H1 (cell line): ENCODE measurements around the gene CCDC30. TPM values are rescaled to one million over a fixed set of nuclear protein-coding genes. Genes with fewer than 3 reads are reported as not detected.

Experiments
- CTCF ChIA-PET: fragments of 300-600 bp; sonication (Branson Sonifier 250); formaldehyde crosslinking; loops from one replicate; lab custom pipeline; 2021; ENCODE audit not compliant: partially characterized antibody; lab: Charles Lee
- POLR2A ChIA-PET: fragments of 300-600 bp; sonication (Branson Sonifier 250); formaldehyde crosslinking; loops from one replicate; lab custom pipeline; 2021; ENCODE audit warnings: inconsistent platforms; ENCODE audit not compliant: partially characterized antibody; lab: Charles Lee
- DNase-seq, 2 experiments: peaks; one replicate each; pipeline versions ENCODE4 v3.0.0 to v3.0.0-alpha.2; 2010 to 2022; ENCODE audit warnings: low spot score in 2 of 2, low read depth in 1 of 2, mixed read lengths in 1 of 2
- FAIRE-seq: peaks from 2 replicates; lab custom pipeline; 2011; peaks lifted over from hg19 to GRCh38; lab: Jason Lieb, UNC
- H2AFZ ChIP-seq: 2 replicates; pipeline ENCODE4 v1.8.1; 2012; ENCODE audit warnings: low read length, inconsistent platforms
- H2AK5ac ChIP-seq: 2 replicates; pipeline ENCODE4 v1.6.1; 2013; ENCODE audit warnings: low read depth, low read length
- H2BK120ac ChIP-seq: replicated peaks from 2 replicates; pipeline ENCODE3; 2013; ENCODE audit warnings: low read depth, low read length, inconsistent platforms
- H2BK12ac ChIP-seq: 2 replicates; pipeline ENCODE4 v1.6.1; 2013; ENCODE audit warnings: low read depth, low read length
- H2BK15ac ChIP-seq: 2 replicates; pipeline ENCODE4 v1.6.1; 2013; ENCODE audit warnings: low read length
- H2BK20ac ChIP-seq: 2 replicates; pipeline ENCODE4 v1.6.1; 2013; ENCODE audit warnings: low read length
- H2BK5ac ChIP-seq: 2 replicates; pipeline ENCODE4 v1.6.1; 2013; ENCODE audit warnings: low read depth, low read length
- H3K14ac ChIP-seq: 2 replicates; pipeline ENCODE4 v1.6.1; 2013; ENCODE audit warnings: inconsistent platforms; ENCODE audit not compliant: insufficient read length
- H3K18ac ChIP-seq: 2 replicates; pipeline ENCODE4 v1.6.1; 2013; ENCODE audit warnings: low read length; ENCODE audit errors: extremely low read depth
- H3K23ac ChIP-seq: 2 replicates; pipeline ENCODE4 v1.6.1; 2013; ENCODE audit warnings: inconsistent platforms; ENCODE audit not compliant: insufficient read length
- H3K23me2 ChIP-seq: 2 replicates; pipeline ENCODE4 v1.6.1; 2013; ENCODE audit warnings: low read depth, low read length
- H3K27ac ChIP-seq: 2 replicates; pipeline ENCODE4 v1.6.1; 2011; ENCODE audit warnings: low read depth, low read length, inconsistent platforms
- H3K27me3 ChIP-seq, 4 experiments: replicated peaks in 1 of 4; 1 replicate in 1 of 4; 2 replicates in 3 of 4; pipeline versions ENCODE4 v1.6.1 to v1.8.1; 2011 to 2013; ENCODE audit warnings: low read length in 3 of 4, mild to moderate bottlenecking in 3 of 4, inconsistent platforms in 2 of 4, mixed read lengths in 2 of 4, moderate library complexity in 1 of 4; ENCODE audit not compliant: control insufficient read depth in 3 of 4, insufficient read depth in 3 of 4; ENCODE audit errors: extremely low read depth in 1 of 4
- H3K36me3 ChIP-seq, 4 experiments: 2 replicates each; pipeline versions ENCODE4 v1.6.1 to v1.8.1; 2011 to 2013; ENCODE audit warnings: mild to moderate bottlenecking in 4 of 4, low read length in 3 of 4, moderate library complexity in 2 of 4, control low read depth in 1 of 4, inconsistent platforms in 1 of 4; ENCODE audit not compliant: insufficient read depth in 4 of 4, control insufficient read depth in 2 of 4
- H3K4ac ChIP-seq: replicated peaks from 2 replicates; pipeline ENCODE3; 2013; ENCODE audit warnings: low read length, low read depth, mixed read lengths, inconsistent platforms; ENCODE audit not compliant: insufficient read length
- H3K4me1 ChIP-seq, 4 experiments: replicated peaks in 1 of 4; 1 replicate in 1 of 4; 2 replicates in 3 of 4; pipeline versions ENCODE4 v1.6.1 to v1.8.1; 2011 to 2013; ENCODE audit warnings: low read length in 3 of 4, inconsistent platforms in 2 of 4, mixed read lengths in 1 of 4; ENCODE audit not compliant: insufficient read depth in 4 of 4, control insufficient read depth in 3 of 4
- H3K4me2 ChIP-seq, 2 experiments: 2 replicates each; pipeline versions ENCODE4 v1.6.1 to v1.8.1; 2011 to 2013; ENCODE audit warnings: low read depth in 2 of 2, low read length in 2 of 2, control low read depth in 1 of 2, inconsistent platforms in 1 of 2, mild to moderate bottlenecking in 1 of 2; ENCODE audit not compliant: insufficient read depth in 1 of 2
- H3K4me3 ChIP-seq, 4 experiments: fragments of 200-600, 300-600 bp in 1 of 4; sonication (generic), shearing (Covaris generic), sonication (Bioruptor Twin) in 1 of 4; 2 replicates each; pipeline versions ENCODE4 v1.5.1 to v1.8.1; 2011 to 2016; ENCODE audit warnings: low read length in 4 of 4, low read depth in 3 of 4, control low read depth in 2 of 4, inconsistent platforms in 2 of 4, mild to moderate bottlenecking in 2 of 4, mixed read lengths in 1 of 4, moderate library complexity in 1 of 4; ENCODE audit not compliant: insufficient read depth in 2 of 4; ENCODE audit errors: extremely low read depth in 1 of 4
- H3K56ac ChIP-seq: replicated peaks from 2 replicates; pipeline ENCODE3; 2013; ENCODE audit warnings: low read depth, mild to moderate bottlenecking, mixed read lengths, low read length, inconsistent platforms; ENCODE audit not compliant: insufficient read length
- H3K79me1 ChIP-seq: 2 replicates; pipeline ENCODE4 v1.6.1; 2013; ENCODE audit warnings: low read depth, low read length, control low read depth
- H3K79me2 ChIP-seq, 2 experiments: 2 replicates each; pipeline versions ENCODE4 v1.6.1 to v1.8.1; 2012 to 2013; ENCODE audit warnings: low read length in 2 of 2, mild to moderate bottlenecking in 2 of 2, inconsistent platforms in 1 of 2; ENCODE audit not compliant: insufficient read depth in 2 of 2, control insufficient read depth in 1 of 2
- H3K9ac ChIP-seq, 4 experiments: replicated peaks in 1 of 4; 1 replicate in 1 of 4; 2 replicates in 3 of 4; pipeline versions ENCODE4 v1.6.1 to v1.8.1; 2011 to 2013; ENCODE audit warnings: low read depth in 3 of 4, low read length in 3 of 4, control low read depth in 2 of 4, mild to moderate bottlenecking in 2 of 4, moderate library complexity in 2 of 4, inconsistent platforms in 1 of 4; ENCODE audit errors: extremely low read depth in 1 of 4
- H3K9me3 ChIP-seq, 2 experiments: 2 replicates each; pipeline versions ENCODE4 v1.6.1 to v1.8.1; 2012 to 2013; ENCODE audit warnings: mild to moderate bottlenecking in 2 of 2, moderate library complexity in 2 of 2, control low read depth in 1 of 2, inconsistent platforms in 1 of 2, low read depth in 1 of 2, low read length in 1 of 2, mixed read lengths in 1 of 2; ENCODE audit not compliant: insufficient read depth in 2 of 2
- H4K20me1 ChIP-seq, 2 experiments: replicated peaks in 1 of 2; 2 replicates each; pipeline versions ENCODE3 to v1.8.1; 2011 to 2013; ENCODE audit warnings: inconsistent platforms in 2 of 2, low read length in 2 of 2, mild to moderate bottlenecking in 1 of 2; ENCODE audit not compliant: insufficient read depth in 2 of 2, control insufficient read depth in 1 of 2
- H4K5ac ChIP-seq: 2 replicates; pipeline ENCODE4 v1.6.1; 2013; ENCODE audit warnings: low read length, low read depth, mixed read lengths, inconsistent platforms; ENCODE audit not compliant: insufficient read length
- H4K8ac ChIP-seq: 2 replicates; pipeline ENCODE4 v1.8.0; 2013; ENCODE audit warnings: mild to moderate bottlenecking, moderate library complexity, low read length, inconsistent platforms; ENCODE audit not compliant: insufficient read depth; ENCODE audit errors: extremely low read depth
- H4K91ac ChIP-seq: replicated peaks from 2 replicates; pipeline ENCODE3; 2013; ENCODE audit warnings: low read length, mixed read lengths, inconsistent platforms; ENCODE audit not compliant: insufficient read length
- CTBP2 ChIP-seq: IDR thresholded peaks from 2 replicates; pipeline ENCODE4 v1.7.0; 2011; ENCODE audit warnings: borderline replicate concordance, mild to moderate bottlenecking, moderate library complexity, mixed read lengths, low read length; ENCODE audit not compliant: insufficient read depth, insufficient read length
- KDM1A ChIP-seq: fragments of 200-600, 300-600 bp; sonication (generic); IDR thresholded peaks from 2 replicates; pipeline ENCODE4 v1.7.1; 2016; ENCODE audit warnings: mild to moderate bottlenecking, low read length, borderline replicate concordance
- KDM5A ChIP-seq: fragments of 200-600 bp; IDR thresholded peaks from 2 replicates; pipeline ENCODE4 v1.7.1; 2012; ENCODE audit warnings: mild to moderate bottlenecking, low read length, inconsistent platforms, mixed read lengths
- RXRA ChIP-seq: IDR thresholded peaks from 2 replicates; pipeline ENCODE4 v1.6.1; 2011; ENCODE audit warnings: low read depth, mild to moderate bottlenecking, low read length, moderate library complexity; ENCODE audit not compliant: insufficient read depth
- SRF ChIP-seq: IDR thresholded peaks from 2 replicates; pipeline ENCODE4 v1.6.1; 2011; ENCODE audit warnings: mild to moderate bottlenecking, low read depth, low read length, moderate library complexity
- WGBS, 2 experiments: shearing (Covaris generic) in 1 of 2; methylation state at CpG; one replicate each; pipeline versions ENCODE4 v1.1.6 to v1.1.7; 2013 to 2015; ENCODE audit warnings: low lambda C conversion rate in 2 of 2, mixed read lengths in 2 of 2, inconsistent platforms in 1 of 2, low coverage in 1 of 2, missing lambda C conversion rate in 1 of 2; ENCODE audit not compliant: insufficient replicate concordance in 2 of 2, insufficient coverage in 1 of 2, insufficient read length in 1 of 2; ENCODE audit errors: extremely low coverage in 1 of 2, missing lambda C conversion rate in 1 of 2; 5-methylcytosine and 5-hydroxymethylcytosine counted together
- polyA plus RNA-seq, 7 experiments: library from polyadenylated mRNA; depleted of rRNA in 3 of 7; stranded (reverse) in 5 of 7; unstranded in 2 of 7; fragments of >200 nt in 5 of 7; fragments of 200-250 nt in 2 of 7; gene quantifications; 1 replicate in 5 of 7; 2 replicates in 1 of 7; 4 replicates in 1 of 7; pipeline versions ENCODE4 v1.2.1 to v1.2.3, GENCODE V29; 2011 to 2013; ENCODE audit warnings: missing spikeins in 2 of 7, mixed read lengths in 2 of 7
- total RNA-seq: library from RNA; stranded (reverse); fragmentation: NEBNext Ultra II Directional; extraction: Animal tissue kit (Norgen Biotek cat#: 25700); gene quantifications from 2 replicates; pipeline ENCODE4 v1.2.1, GENCODE V29; 2021

CCDC30 gene
- total and polyA plus RNA-seq, 2 of the 8 experiments (the other 6 are each of a cell fraction or from before 2014, with no cell fraction given): 0.60 to 1.8 TPM

- H2BK20ac ChIP-seq: no peak overlapping the region
- H2AK5ac ChIP-seq: no peak overlapping the region
- H3K14ac ChIP-seq: no peak overlapping the region
- no peak overlapping the region for H3K18ac ChIP-seq
- no peak overlapping the region for H3K23ac ChIP-seq
- no peak overlapping the region for H4K91ac ChIP-seq
- H3K36me3 ChIP-seq: no peaks in the 10 kb centered on the region
- FAIRE-seq: no peak
- no peak for TF ChIP-seq KDM5A
- TF ChIP-seq KDM1A: no peak
- no peak for TF ChIP-seq SRF
- TF ChIP-seq CTBP2: no peak
- no peak for TF ChIP-seq RXRA
- TF ChIP-seq, all 59 proteins: peak for 0
- H3K9me3 ChIP-seq: peaks cover 4 to 5% of the 10 kb centered on the region in 2 experiments; a peak in 2 of 4 replicates
- no peaks in the 10 kb centered on the region for H3K79me2 ChIP-seq
- H3K27ac ChIP-seq: no peak overlapping the region
- no peak overlapping the region for H2BK12ac ChIP-seq
- no peak overlapping the region for H2BK5ac ChIP-seq
- no peak overlapping the region for H3K56ac ChIP-seq
- no peak overlapping the region for H2AFZ ChIP-seq
- no peak overlapping the region for H3K4ac ChIP-seq
- H3K23me2 ChIP-seq: no peaks in the 10 kb centered on the region
- no peak overlapping the region for H2BK15ac ChIP-seq
- H3K4me3 ChIP-seq: no peak overlapping the region
- ChIA-PET POLR2A (no interaction called here), CTCF (no interaction called here)
- H4K5ac ChIP-seq: no peak overlapping the region
- H3K79me1 ChIP-seq: no peaks in the 10 kb centered on the region
- no peak for DNase-seq
- no peak overlapping the region for H4K8ac ChIP-seq
- 71% methylated on average over 1 of the region's 1 CpG; no CpG with 5 or more reads in 1 of the 2 experiments for WGBS, 2 experiments
- no peaks in the 10 kb centered on the region for H3K27me3 ChIP-seq
- H4K20me1 ChIP-seq: no peaks in the 10 kb centered on the region
- no peak overlapping the region for H3K9ac ChIP-seq
- no peak overlapping the region for H2BK120ac ChIP-seq
- H3K4me1 ChIP-seq: no peaks in the 10 kb centered on the region
- H3K4me2 ChIP-seq: no peak overlapping the region
These were observed 55.8 kb downstream of the CCDC30 start for GRCh38 chr1:42518908-42519307.
